HG03520 (cell line): ENCODE measurements around the gene GYG2.
A peak's percentile ranks its signal among the peaks of the same experiment; 100 is the strongest.
"Not testable (repeated sequence)": the region's sequence is repeated elsewhere in the genome, so short reads cannot be mapped to it uniquely, and the experiment has no call there.

ENCODE experiments used
- ATAC-seq: cut with Tn5 transposase; IDR thresholded peaks from one replicate; pipeline ENCODE4 v1.9.1; 2021; ENCODE audit warnings: mild to moderate bottlenecking, moderate library complexity; ENCODE audit not compliant: unreplicated experiment

The GYG2 gene

GRCh38 chrX:2898846-2899512 is 70.2 kb downstream of the GYG2 start:
- ATAC-seq: no peak

- ATAC-seq: no peak
Measured at GRCh38 chrX:2901367-2902036, 72.8 kb downstream of the GYG2 start.

GRCh38 chrX:2902841-2903240 is 74.1 kb downstream of the GYG2 start:
- ATAC-seq: no peak

- ATAC-seq: no peak
Measured at GRCh38 chrX:2903366-2903765, 74.6 kb downstream of the GYG2 start.

GRCh38 chrX:2907295-2907694 is 78.6 kb downstream of the GYG2 start:
- no peak for ATAC-seq

GRCh38 chrX:2908125-2908685 is 79.5 kb downstream of the GYG2 start:
- no peak for ATAC-seq

- ATAC-seq: no peak
Measured at GRCh38 chrX:2910109-2910508, 81.4 kb downstream of the GYG2 start.

- ATAC-seq: no peak
Measured at GRCh38 chrX:2913118-2913517, 84.4 kb downstream of the GYG2 start.

- no peak for ATAC-seq
Measured at GRCh38 chrX:2917767-2918166, 89.0 kb downstream of the GYG2 start.

GRCh38 chrX:2921193-2921592 is 92.5 kb downstream of the GYG2 start:
- no peak for ATAC-seq

- ATAC-seq: no peak
Measured at GRCh38 chrX:2921750-2922149, 93.0 kb downstream of the GYG2 start.

GRCh38 chrX:2924151-2924550 is 95.4 kb downstream of the GYG2 start:
- ATAC-seq: no peak

GRCh38 chrX:2926255-2926654 is 97.5 kb downstream of the GYG2 start:
- ATAC-seq: not testable (repeated sequence)

GRCh38 chrX:2926664-2927275 is 98.0 kb downstream of the GYG2 start:
- ATAC-seq: no peak

GRCh38 chrX:2928191-2928582 is 99.5 kb downstream of the GYG2 start:
- ATAC-seq: no peak

- ATAC-seq: peak; percentile 57
Measured at GRCh38 chrX:2928583-2929434, 100.1 kb downstream of the GYG2 start, which contains the start of gene ARSD. ARSD (minus strand) TSS chrX:2929339; CDS start chrX:2929275, 64 bp downstream.

- ATAC-seq: no peak
Measured at GRCh38 chrX:2931155-2931554, 102.4 kb downstream of the GYG2 start.

GRCh38 chrX:2931612-2932011 is 102.9 kb downstream of the GYG2 start:
- ATAC-seq: no peak
